ENCODE data around the gene PCDHB13.
"Not testable (repeated sequence)": the region's sequence is repeated elsewhere in the genome, so short reads cannot be mapped to it uniquely, and the experiment has no call there.

The PCDHB13 gene

GRCh38 chr5:141201646-141202045, 12.1 kb upstream of the PCDHB13 start:
- DNase-seq (ENCODE audit: low read depth in 2 of 2) = not testable (repeated sequence)

GRCh38 chr5:141208478-141208877, 5.2 kb upstream of the PCDHB13 start, which contains the start of gene PCDHB12:
Gene PCDHB12 (plus strand): TSS chr5:141208719. CDS start chr5:141208908, 189 bp downstream.
- DNase-seq (ENCODE audit: low read depth in 2 of 2) = no peak

- not testable (repeated sequence) for DNase-seq (ENCODE audit: low read depth in 2 of 2)
These were observed 3.4 kb upstream of the PCDHB13 start for GRCh38 chr5:141210281-141210680.

- DNase-seq (ENCODE audit: low read depth in 2 of 2) = not testable (repeated sequence)
These were observed 2.9 kb upstream of the PCDHB13 start for GRCh38 chr5:141210849-141211248.

GRCh38 chr5:141214583-141214982, 864 bp downstream of the PCDHB13 start:
- not testable (repeated sequence) for DNase-seq (ENCODE audit: low read depth in 2 of 2)

GRCh38 chr5:141215504-141215903, 1.8 kb downstream of the PCDHB13 start:
- DNase-seq (ENCODE audit: low read depth in 2 of 2) = not testable (repeated sequence)

- not testable (repeated sequence) for DNase-seq (ENCODE audit: low read depth in 2 of 2)
These were observed 2.3 kb downstream of the PCDHB13 start for GRCh38 chr5:141216035-141216434.

- DNase-seq (ENCODE audit: low read depth in 2 of 2) = no peak
These were observed 9.5 kb downstream of the PCDHB13 start, which contains the start of gene PCDHB14 for GRCh38 chr5:141223112-141223783. Gene PCDHB14 (plus strand): TSS chr5:141223343. CDS start chr5:141223506, 163 bp downstream.

- DNase-seq (ENCODE audit: low read depth in 2 of 2) = not testable (repeated sequence)
These were observed 11.1 kb downstream of the PCDHB13 start for GRCh38 chr5:141224844-141225243.

- not testable (repeated sequence) for DNase-seq (ENCODE audit: low read depth in 2 of 2)
These were observed 11.7 kb downstream of the PCDHB13 start for GRCh38 chr5:141225421-141225820.

- no peak for DNase-seq (ENCODE audit: low read depth in 2 of 2)
These were observed 20.5 kb downstream of the PCDHB13 start for GRCh38 chr5:141234109-141234667.

- not testable (repeated sequence) for DNase-seq (ENCODE audit: low read depth in 2 of 2)
These were observed 22.2 kb downstream of the PCDHB13 start for GRCh38 chr5:141235922-141236321.

GRCh38 chr5:141236516-141237313, 23.0 kb downstream of the PCDHB13 start:
- no peak for DNase-seq (ENCODE audit: low read depth in 2 of 2)

GRCh38 chr5:141241496-141241895, 27.8 kb downstream of the PCDHB13 start:
- no peak for DNase-seq (ENCODE audit: low read depth in 2 of 2)

- DNase-seq (ENCODE audit: low read depth in 2 of 2) = no peak
These were observed 31.6 kb downstream of the PCDHB13 start, which contains the start of gene PCDHB15 for GRCh38 chr5:141245250-141245717. Gene PCDHB15 (plus strand): TSS chr5:141245395. CDS start chr5:141245579, 184 bp downstream.

- DNase-seq (ENCODE audit: low read depth in 2 of 2) = not testable (repeated sequence)
These were observed 33.3 kb downstream of the PCDHB13 start for GRCh38 chr5:141246971-141247370.

- DNase-seq (ENCODE audit: low read depth in 2 of 2) = not testable (repeated sequence)
These were observed 33.7 kb downstream of the PCDHB13 start for GRCh38 chr5:141247434-141247833.

- no peak for DNase-seq (ENCODE audit: low read depth in 2 of 2)
These were observed 36.9 kb downstream of the PCDHB13 start for GRCh38 chr5:141250576-141250975.

- no peak for DNase-seq (ENCODE audit: low read depth in 2 of 2)
These were observed 44.7 kb downstream of the PCDHB13 start for GRCh38 chr5:141258464-141258863.

- DNase-seq (ENCODE audit: low read depth in 2 of 2) = no peak
These were observed 45.2 kb downstream of the PCDHB13 start for GRCh38 chr5:141258948-141259347.

- DNase-seq (ENCODE audit: low read depth in 2 of 2) = no peak
These were observed 46.9 kb downstream of the PCDHB13 start for GRCh38 chr5:141260458-141261237.

- no peak for DNase-seq (ENCODE audit: low read depth in 2 of 2)
These were observed 47.5 kb downstream of the PCDHB13 start for GRCh38 chr5:141261238-141261546.

Data from activated CD4-positive, alpha-beta T cell treated with anti-CD3 and anti-CD28 coated beads for 24 hours (primary cell).